Erythroblast (primary cell): Measurements from ENCODE around the gene NAPB.

Source experiments
- DNase-seq, 2 experiments: peaks; one replicate each; lab custom pipeline; 2025; lab: John Stamatoyannopoulos, UW
- GATA1 ChIP-seq: IDR thresholded peaks from 2 replicates; pipeline ENCODE4 v1.6.1; 2011; ENCODE audit warnings: low read depth, mild to moderate bottlenecking, control low read depth, low read length, moderate library complexity
- POLR2A ChIP-seq: IDR thresholded peaks from 2 replicates; pipeline ENCODE4 v1.6.1; 2011; ENCODE audit warnings: mild to moderate bottlenecking, low read length

NAPB gene

GRCh38 chr20:23448167-23448566, 26.9 kb upstream of the NAPB start:
- no peak for DNase-seq
- TF ChIP-seq GATA1 (no peak), POLR2A (no peak)

- DNase-seq = peak; percentile 55 to 70
- TF ChIP-seq GATA1 (no peak), POLR2A (no peak)
Observed at GRCh38 chr20:23446505-23446904, 25.2 kb upstream of the NAPB start.

GRCh38 chr20:23445596-23446217, 24.4 kb upstream of the NAPB start:
- TF ChIP-seq GATA1 (no peak), POLR2A (no peak)
- DNase-seq = no peak

GRCh38 chr20:23444859-23445258, 23.6 kb upstream of the NAPB start:
- DNase-seq = no peak
- TF ChIP-seq GATA1 (no peak), POLR2A (no peak)

GRCh38 chr20:23442436-23442835, 21.1 kb upstream of the NAPB start:
- TF ChIP-seq POLR2A = no peak
- no peak for TF ChIP-seq GATA1
- no peak for DNase-seq

- TF ChIP-seq GATA1 (no peak), POLR2A (no peak)
- DNase-seq = peak; percentile 58 to 78
Observed at GRCh38 chr20:23441850-23442313, 20.6 kb upstream of the NAPB start.

- TF ChIP-seq POLR2A (no peak), GATA1 (no peak)
- no peak for DNase-seq
Observed at GRCh38 chr20:23440004-23440403, 18.7 kb upstream of the NAPB start.

- no peak for TF ChIP-seq POLR2A
- no peak for TF ChIP-seq GATA1
- DNase-seq = no peak
Observed at GRCh38 chr20:23438661-23439060, 17.4 kb upstream of the NAPB start.

- TF ChIP-seq POLR2A (no peak), GATA1 (no peak)
- DNase-seq = no peak
Observed at GRCh38 chr20:23437126-23437899, 16.0 kb upstream of the NAPB start.

GRCh38 chr20:23436681-23437080, 15.4 kb upstream of the NAPB start:
- no peak for TF ChIP-seq GATA1
- TF ChIP-seq POLR2A = no peak
- DNase-seq = no peak

GRCh38 chr20:23435626-23436539, 14.6 kb upstream of the NAPB start:
- no peak for DNase-seq
- TF ChIP-seq GATA1 = no peak
- no peak for TF ChIP-seq POLR2A

- DNase-seq = no peak
- TF ChIP-seq GATA1 (no peak), POLR2A (no peak)
Observed at GRCh38 chr20:23434521-23435313, 13.4 kb upstream of the NAPB start.

- no peak for DNase-seq
- TF ChIP-seq GATA1 (no peak), POLR2A (no peak)
Observed at GRCh38 chr20:23433628-23434027, 12.3 kb upstream of the NAPB start.

GRCh38 chr20:23425129-23425528, 3.8 kb upstream of the NAPB start:
- DNase-seq = no peak
- no peak for TF ChIP-seq POLR2A
- TF ChIP-seq GATA1 = no peak
